Measurements from ENCODE around the gene DMXL2.

DNA sequence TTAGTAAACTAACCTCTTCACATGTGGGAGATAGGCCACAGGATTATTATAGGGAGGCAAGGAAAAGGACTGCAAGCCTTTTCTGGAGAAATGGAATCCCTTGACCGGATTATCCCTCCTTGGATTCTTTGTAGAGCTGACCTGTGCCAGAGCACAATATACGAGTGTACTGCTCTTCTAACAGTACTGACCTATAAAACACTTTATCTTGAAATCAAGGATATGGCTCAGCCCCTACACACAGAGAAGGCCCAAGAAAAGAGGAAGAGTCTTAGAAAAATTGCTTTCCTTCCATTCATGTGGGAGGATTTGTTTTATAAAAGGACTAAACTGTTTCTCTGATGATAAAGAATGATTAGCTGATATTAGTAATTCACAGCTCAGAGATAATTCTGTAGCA, 42.2 kb downstream of the DMXL2 start:
- TF ChIP-seq, protein P1, sequence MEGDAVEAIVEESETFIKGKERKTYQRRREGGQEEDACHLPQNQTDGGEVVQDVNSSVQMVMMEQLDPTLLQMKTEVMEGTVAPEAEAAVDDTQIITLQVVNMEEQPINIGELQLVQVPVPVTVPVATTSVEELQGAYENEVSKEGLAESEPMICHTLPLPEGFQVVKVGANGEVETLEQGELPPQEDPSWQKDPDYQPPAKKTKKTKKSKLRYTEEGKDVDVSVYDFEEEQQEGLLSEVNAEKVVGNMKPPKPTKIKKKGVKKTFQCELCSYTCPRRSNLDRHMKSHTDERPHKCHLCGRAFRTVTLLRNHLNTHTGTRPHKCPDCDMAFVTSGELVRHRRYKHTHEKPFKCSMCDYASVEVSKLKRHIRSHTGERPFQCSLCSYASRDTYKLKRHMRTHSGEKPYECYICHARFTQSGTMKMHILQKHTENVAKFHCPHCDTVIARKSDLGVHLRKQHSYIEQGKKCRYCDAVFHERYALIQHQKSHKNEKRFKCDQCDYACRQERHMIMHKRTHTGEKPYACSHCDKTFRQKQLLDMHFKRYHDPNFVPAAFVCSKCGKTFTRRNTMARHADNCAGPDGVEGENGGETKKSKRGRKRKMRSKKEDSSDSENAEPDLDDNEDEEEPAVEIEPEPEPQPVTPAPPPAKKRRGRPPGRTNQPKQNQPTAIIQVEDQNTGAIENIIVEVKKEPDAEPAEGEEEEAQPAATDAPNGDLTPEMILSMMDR (IDR thresholded peaks at IDR 0.05; ENCODE audit: borderline replicate concordance, extremely low read depth, low read length, poor library complexity, severe bottlenecking): no peak
- no peak for TF ChIP-seq EZH2 (IDR thresholded peaks at IDR 0.05; ENCODE audit: borderline replicate concordance, low read depth, low read length, severe bottlenecking)

All from DND-41 (cell line).